HG03025 (cell line): Measurements from ENCODE around the gene GKN2.
A peak's percentile ranks its signal among the peaks of the same experiment; 100 is the strongest.

Source experiments
- ATAC-seq: cut with Tn5 transposase; IDR thresholded peaks from one replicate; pipeline ENCODE4 v1.9.1; 2021; ENCODE audit warnings: mild to moderate bottlenecking, moderate library complexity; ENCODE audit not compliant: unreplicated experiment, low FRiP score

The GKN2 gene

GRCh38 chr2:68925295-68925896, 27.3 kb downstream of the GKN2 start:
- ATAC-seq: no peak

- ATAC-seq: no peak
These were observed 31.0 kb downstream of the GKN2 start for GRCh38 chr2:68921646-68922045.

GRCh38 chr2:68920481-68921170, 32.1 kb downstream of the GKN2 start:
- no peak for ATAC-seq

- no peak for ATAC-seq
These were observed 34.2 kb downstream of the GKN2 start for GRCh38 chr2:68918497-68918896.

- ATAC-seq: no peak
These were observed 35.5 kb downstream of the GKN2 start for GRCh38 chr2:68917034-68917718.

GRCh38 chr2:68916226-68916625, 36.5 kb downstream of the GKN2 start:
- ATAC-seq: no peak

- ATAC-seq: no peak
These were observed 37.3 kb downstream of the GKN2 start for GRCh38 chr2:68915393-68915792.

GRCh38 chr2:68913359-68913758, 39.3 kb downstream of the GKN2 start:
- no peak for ATAC-seq

- ATAC-seq: no peak
These were observed 40.0 kb downstream of the GKN2 start for GRCh38 chr2:68912732-68913131.

GRCh38 chr2:68912111-68912510, 40.6 kb downstream of the GKN2 start:
- ATAC-seq: no peak

GRCh38 chr2:68911709-68912108, 41.0 kb downstream of the GKN2 start:
- ATAC-seq: no peak

GRCh38 chr2:68911246-68911645, 41.4 kb downstream of the GKN2 start:
- no peak for ATAC-seq

GRCh38 chr2:68909793-68910674, 42.7 kb downstream of the GKN2 start:
- ATAC-seq: no peak

GRCh38 chr2:68908392-68908970, 44.2 kb downstream of the GKN2 start:
- peak; percentile 99 for ATAC-seq

GRCh38 chr2:68907920-68908253, 44.8 kb downstream of the GKN2 start:
- ATAC-seq: peak; percentile 22

GRCh38 chr2:68907232-68907919, 45.3 kb downstream of the GKN2 start:
- no peak for ATAC-seq

GRCh38 chr2:68906716-68907115, 46.0 kb downstream of the GKN2 start:
- ATAC-seq: no peak

- ATAC-seq: no peak
These were observed 47.6 kb downstream of the GKN2 start for GRCh38 chr2:68905116-68905515.

GRCh38 chr2:68901561-68901960, 51.1 kb downstream of the GKN2 start:
- no peak for ATAC-seq

GRCh38 chr2:68901199-68901514, 51.5 kb downstream of the GKN2 start:
- ATAC-seq: no peak
